ENCODE data around the gene MPP4. TPM values are rescaled to one million over a fixed set of nuclear protein-coding genes. Genes with fewer than 3 reads are reported as not detected.

Gene MPP4
- total RNA-seq, 1 experiment from 2014 or later = not detected

DNA sequence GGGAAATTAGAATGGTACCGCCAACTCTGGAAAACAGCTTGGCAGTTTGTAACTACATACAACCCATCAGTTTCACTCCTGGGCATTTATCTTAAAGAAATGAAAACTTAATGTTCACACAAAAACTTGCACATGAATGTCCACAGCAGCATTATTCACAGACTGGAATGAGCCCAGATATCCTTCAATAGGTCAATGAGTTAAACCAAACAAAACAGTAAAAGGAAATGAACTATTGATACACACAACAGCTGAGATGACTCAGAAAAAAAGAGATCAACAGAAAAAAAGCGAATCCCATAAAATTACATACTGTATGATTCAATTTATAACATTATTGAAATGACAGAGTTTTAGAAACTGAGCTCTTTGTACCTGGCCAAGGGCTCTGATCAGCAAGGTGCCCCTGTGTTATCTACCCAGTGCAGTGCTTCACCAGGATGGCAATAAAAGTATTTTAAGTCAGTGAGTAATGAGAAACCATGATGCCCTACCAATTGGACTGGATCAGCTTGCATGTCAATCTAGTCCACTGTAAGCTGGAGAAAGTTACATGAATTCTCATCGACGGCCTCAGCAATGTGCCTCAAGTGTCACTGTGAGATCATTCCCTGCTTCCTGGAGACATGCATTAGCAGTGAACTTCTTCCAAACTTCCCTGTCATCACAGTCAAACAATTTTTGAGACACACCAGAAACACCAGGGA is 77.0 kb downstream of the MPP4 start:
- H3K4me1 Mint-ChIP-seq = no peaks in the 10 kb centered on the region
- H3K36me3 Mint-ChIP-seq = peaks cover 17% of the 10 kb centered on the region

DNA sequence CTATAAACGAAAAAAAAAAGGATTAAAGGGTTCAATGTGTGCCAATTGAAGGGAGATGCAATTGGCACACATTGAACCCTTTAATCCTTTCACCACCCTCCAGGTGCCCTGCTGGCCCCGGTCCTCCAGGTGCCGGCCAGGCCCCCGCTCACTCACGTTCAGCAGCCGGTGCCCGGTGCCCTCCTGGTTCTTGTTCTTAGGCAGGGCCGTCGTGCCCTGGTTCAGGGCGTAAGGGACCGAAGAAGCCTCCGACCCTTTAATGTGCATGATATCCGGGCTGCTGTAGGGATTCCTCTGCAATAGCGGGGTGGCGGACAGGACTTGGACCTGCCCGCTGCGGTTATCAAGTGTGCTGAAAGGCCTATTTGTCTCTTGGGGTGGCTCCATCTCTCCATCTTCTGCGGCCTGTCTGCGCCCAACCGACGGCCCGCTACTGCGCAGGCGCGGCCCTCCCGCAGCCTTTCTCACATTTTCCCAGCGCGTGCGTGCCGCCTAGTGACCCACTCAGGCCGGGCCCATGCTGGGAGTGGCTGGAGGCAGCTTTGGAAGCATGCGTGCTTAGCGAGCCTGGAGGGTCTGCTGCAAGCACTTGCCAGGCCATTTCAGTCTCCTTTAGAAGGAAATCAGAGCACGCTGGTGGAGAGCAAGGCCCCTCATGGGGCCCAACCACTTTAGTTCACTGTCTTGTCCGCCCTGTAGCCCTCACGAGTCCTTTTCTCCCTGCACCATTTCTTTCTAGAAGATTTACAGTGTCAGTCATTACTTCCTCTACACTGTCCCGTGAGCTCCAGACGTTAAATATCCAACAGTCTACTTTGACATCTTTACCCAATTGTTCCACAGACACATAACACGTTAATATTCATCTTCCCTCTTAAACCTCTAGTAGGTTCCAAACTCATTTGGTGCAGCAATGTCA is 79.4 kb downstream of the MPP4 start:
- POLR2A ChIA-PET = no interaction called here
- H3K27ac Mint-ChIP-seq = no peak overlapping the region
- no peaks in the 10 kb centered on the region for H3K4me1 Mint-ChIP-seq
- H3K27me3 Mint-ChIP-seq (ENCODE audit: low read depth) = peaks cover 4% of the 10 kb centered on the region
- H3K4me3 Mint-ChIP-seq = no peak overlapping the region
- ATAC-seq = peak; percentile 50
- peak; percentile 39 for DNase-seq (ENCODE audit: low spot score)
- H3K9me3 Mint-ChIP-seq = peaks cover 1% of the 10 kb centered on the region
- H3K36me3 Mint-ChIP-seq = no peaks in the 10 kb centered on the region
- TF ChIP-seq ZNF232 (CRISPR knock-in tag; IDR thresholded peaks at IDR 0.05) (no peak), PRRX2 (CRISPR knock-in tag; IDR thresholded peaks at IDR 0.05) (no peak), SOX15 (CRISPR knock-in tag; IDR thresholded peaks at IDR 0.05) (no peak), GABPB1 (CRISPR knock-in tag; IDR thresholded peaks at IDR 0.05) (no peak), ZNF423 (CRISPR knock-in tag; IDR thresholded peaks at IDR 0.05) (no peak), ZBTB21 (CRISPR knock-in tag; IDR thresholded peaks at IDR 0.05; ENCODE audit: borderline replicate concordance) (no peak), RORB (CRISPR knock-in tag; IDR thresholded peaks at IDR 0.05) (no peak)
- TF ChIP-seq, protein P1, sequence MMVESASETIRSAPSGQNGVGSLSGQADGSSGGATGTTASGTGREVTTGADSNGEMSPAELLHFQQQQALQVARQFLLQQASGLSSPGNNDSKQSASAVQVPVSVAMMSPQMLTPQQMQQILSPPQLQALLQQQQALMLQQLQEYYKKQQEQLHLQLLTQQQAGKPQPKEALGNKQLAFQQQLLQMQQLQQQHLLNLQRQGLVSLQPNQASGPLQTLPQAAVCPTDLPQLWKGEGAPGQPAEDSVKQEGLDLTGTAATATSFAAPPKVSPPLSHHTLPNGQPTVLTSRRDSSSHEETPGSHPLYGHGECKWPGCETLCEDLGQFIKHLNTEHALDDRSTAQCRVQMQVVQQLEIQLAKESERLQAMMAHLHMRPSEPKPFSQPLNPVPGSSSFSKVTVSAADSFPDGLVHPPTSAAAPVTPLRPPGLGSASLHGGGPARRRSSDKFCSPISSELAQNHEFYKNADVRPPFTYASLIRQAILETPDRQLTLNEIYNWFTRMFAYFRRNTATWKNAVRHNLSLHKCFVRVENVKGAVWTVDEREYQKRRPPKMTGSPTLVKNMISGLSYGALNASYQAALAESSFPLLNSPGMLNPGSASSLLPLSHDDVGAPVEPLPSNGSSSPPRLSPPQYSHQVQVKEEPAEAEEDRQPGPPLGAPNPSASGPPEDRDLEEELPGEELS (CRISPR knock-in tag; IDR thresholded peaks at IDR 0.05) = no peak
- TF ChIP-seq, protein P2, sequence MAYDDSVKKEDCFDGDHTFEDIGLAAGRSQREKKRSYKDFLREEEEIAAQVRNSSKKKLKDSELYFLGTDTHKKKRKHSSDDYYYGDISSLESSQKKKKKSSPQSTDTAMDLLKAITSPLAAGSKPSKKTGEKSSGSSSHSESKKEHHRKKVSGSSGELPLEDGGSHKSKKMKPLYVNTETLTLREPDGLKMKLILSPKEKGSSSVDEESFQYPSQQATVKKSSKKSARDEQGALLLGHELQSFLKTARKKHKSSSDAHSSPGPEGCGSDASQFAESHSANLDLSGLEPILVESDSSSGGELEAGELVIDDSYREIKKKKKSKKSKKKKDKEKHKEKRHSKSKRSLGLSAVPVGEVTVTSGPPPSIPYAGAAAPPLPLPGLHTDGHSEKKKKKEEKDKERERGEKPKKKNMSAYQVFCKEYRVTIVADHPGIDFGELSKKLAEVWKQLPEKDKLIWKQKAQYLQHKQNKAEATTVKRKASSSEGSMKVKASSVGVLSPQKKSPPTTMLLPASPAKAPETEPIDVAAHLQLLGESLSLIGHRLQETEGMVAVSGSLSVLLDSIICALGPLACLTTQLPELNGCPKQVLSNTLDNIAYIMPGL (CRISPR knock-in tag; IDR thresholded peaks at IDR 0.05) = no peak
- CTCF ChIA-PET = no interaction called here

More for the DNA sequence above, 77.0 kb downstream of the MPP4 start:
- ChIA-PET POLR2A (no interaction called here), CTCF (no interaction called here)
- DNase-seq (ENCODE audit: low spot score) (no peak), ATAC-seq (no peak)
- H3K4me3 Mint-ChIP-seq = no peak overlapping the region
- no peaks in the 10 kb centered on the region; the same call in 1 of the 2 replicates for H3K27me3 Mint-ChIP-seq (ENCODE audit: low read depth)
- H3K27ac Mint-ChIP-seq = no peak overlapping the region
- TF ChIP-seq, protein P3, sequence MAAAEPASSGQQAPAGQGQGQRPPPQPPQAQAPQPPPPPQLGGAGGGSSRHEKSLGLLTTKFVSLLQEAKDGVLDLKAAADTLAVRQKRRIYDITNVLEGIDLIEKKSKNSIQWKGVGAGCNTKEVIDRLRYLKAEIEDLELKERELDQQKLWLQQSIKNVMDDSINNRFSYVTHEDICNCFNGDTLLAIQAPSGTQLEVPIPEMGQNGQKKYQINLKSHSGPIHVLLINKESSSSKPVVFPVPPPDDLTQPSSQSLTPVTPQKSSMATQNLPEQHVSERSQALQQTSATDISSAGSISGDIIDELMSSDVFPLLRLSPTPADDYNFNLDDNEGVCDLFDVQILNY (CRISPR knock-in tag; IDR thresholded peaks at IDR 0.05) = no peak
- TF ChIP-seq, protein P4, sequence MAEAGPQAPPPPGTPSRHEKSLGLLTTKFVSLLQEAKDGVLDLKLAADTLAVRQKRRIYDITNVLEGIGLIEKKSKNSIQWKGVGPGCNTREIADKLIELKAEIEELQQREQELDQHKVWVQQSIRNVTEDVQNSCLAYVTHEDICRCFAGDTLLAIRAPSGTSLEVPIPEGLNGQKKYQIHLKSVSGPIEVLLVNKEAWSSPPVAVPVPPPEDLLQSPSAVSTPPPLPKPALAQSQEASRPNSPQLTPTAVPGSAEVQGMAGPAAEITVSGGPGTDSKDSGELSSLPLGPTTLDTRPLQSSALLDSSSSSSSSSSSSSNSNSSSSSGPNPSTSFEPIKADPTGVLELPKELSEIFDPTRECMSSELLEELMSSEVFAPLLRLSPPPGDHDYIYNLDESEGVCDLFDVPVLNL (CRISPR knock-in tag; IDR thresholded peaks at IDR 0.05; ENCODE audit: borderline replicate concordance, low read depth) = no peak
- no peak for TF ChIP-seq CREM (CRISPR knock-in tag; IDR thresholded peaks at IDR 0.05)
- TF ChIP-seq PRRX2 (CRISPR knock-in tag; IDR thresholded peaks at IDR 0.05) = no peak
- TF ChIP-seq ZBTB21 (CRISPR knock-in tag; IDR thresholded peaks at IDR 0.05; ENCODE audit: borderline replicate concordance) = no peak
- TF ChIP-seq GTF2I (CRISPR knock-in tag; conservative IDR thresholded peaks at IDR 0.05) = no peak
- TF ChIP-seq, protein P2 (CRISPR knock-in tag; IDR thresholded peaks at IDR 0.05) = no peak
- TF ChIP-seq NR1H2 (CRISPR knock-in tag; IDR thresholded peaks at IDR 0.05) = no peak
- no peaks in the 10 kb centered on the region for H3K9me3 Mint-ChIP-seq

Data from WTC11 (cell line).